GM21360 (cell line): ENCODE measurements around the gene RINL.
"Not testable (repeated sequence)": the region's sequence is repeated elsewhere in the genome, so short reads cannot be mapped to it uniquely, and the experiment has no call there.

ENCODE experiments used
- ATAC-seq: cut with Tn5 transposase; IDR thresholded peaks from one replicate; pipeline ENCODE4 v1.9.1; 2021; ENCODE audit warnings: mild to moderate bottlenecking, moderate library complexity; ENCODE audit not compliant: unreplicated experiment

Gene RINL

DNA sequence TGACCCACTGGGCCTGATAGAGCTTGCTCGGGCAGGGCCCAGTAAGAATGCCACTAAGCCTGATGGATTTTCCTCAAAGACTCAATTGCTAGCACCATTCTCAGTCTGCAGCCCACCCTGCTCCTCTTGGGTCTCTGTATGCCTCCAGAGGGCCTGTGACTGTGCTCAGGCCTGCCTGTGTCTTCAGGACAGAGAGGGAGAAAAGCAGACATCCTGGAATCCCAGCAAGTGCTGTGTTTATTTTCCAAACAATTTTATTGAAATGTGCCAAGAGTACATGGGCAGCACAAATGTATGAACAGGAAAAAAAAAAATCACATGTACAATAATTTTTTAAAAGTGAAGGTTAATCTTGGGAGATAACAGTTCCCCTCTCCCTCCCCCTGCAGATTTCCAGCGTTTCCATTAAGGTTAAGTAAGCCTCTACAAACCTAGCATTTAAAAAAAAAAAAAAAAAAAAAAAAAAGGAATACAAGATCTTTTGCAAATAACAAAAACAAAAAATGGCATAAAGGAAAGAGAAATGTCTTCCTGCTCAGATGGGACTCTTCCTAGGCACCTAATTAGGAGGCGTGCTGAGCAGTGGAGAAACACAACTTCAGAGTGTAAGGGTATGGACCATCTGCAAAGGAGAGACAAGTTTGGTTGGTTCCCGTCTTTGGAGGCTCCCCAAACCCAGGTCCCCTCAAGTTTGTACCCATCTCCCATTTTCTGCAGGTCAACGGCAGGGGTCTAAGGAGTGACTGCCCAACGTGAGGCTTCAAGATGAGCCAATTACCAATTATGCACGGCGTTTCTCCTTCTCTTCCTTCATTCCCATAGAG, 41.7 kb downstream of the RINL start:
- ATAC-seq = no peak

GRCh38 chr19:38834590-38834989, 43.5 kb downstream of the RINL start:
- ATAC-seq = no peak

DNA sequence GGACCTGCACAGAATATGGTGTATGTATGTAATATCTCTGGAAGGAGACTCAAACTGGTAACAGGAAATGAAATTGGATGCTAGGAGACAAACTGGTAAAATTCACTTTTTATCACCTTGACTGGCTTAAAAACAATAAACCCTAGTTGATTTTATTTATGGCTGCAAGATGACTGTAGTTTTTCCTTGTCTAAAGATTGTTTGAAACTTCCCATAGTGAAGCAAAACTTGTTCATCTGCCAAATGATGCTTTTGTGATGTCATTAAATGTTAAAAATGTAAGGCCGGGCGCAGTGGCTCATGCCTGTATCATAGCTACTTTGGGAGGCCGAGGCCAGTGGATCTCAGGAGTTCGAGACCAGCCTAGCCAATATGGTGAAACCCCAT, 44.0 kb downstream of the RINL start:
- ATAC-seq = no peak

DNA sequence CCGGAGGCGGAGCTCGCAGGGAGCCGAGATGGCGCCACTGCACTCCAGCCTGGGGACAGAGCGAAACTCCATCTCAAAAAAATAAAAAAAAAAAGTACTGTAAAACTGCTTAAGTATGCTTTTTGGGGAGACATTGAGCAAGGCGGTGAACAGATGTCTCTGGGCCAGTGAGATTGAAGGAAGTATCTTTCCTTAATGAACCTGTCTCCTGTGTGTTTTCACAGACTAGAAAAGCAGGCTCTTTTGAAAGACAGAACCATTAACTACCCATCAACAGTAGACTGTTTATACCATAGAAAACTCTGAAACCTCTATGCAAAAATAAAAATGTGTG, 45.0 kb downstream of the RINL start:
- ATAC-seq = no peak

- peak; percentile 34 for ATAC-seq
These were observed 46.9 kb downstream of the RINL start for GRCh38 chr19:38831142-38831605.

DNA sequence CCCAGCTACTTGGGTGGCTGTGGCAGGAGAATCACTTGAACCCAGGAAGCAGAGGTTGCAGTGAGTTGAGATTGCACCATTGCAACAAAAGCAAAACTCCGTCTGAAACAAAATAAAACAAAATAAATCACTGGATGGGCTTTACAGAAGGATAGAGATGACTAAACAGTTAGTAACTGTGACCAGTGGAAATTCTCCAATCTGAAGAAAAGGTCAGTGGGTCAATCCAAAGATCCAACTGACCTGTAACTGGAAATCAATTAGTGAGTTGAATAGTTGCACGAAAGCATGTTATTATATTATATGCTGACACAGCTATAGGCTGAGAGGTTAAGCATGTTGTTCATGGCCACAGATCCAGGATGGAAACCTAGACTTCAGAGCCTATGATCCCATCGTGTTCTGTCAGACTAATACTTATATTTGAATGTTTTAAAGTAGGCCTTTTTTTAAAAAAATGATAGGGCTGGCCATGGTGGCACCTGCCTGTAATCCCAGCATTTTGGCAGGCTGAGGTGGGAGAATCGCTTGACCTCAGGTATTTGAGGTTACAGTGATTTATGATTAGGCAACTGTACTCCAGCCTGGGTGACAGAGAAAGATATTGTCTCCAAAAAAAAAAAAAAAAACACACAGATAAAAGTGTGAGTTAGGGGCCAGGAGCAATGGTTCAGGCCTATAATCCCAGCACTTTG, 47.9 kb downstream of the RINL start:
- no peak for ATAC-seq

- ATAC-seq = not testable (repeated sequence)
These were observed 48.9 kb downstream of the RINL start for GRCh38 chr19:38829203-38829602.

DNA sequence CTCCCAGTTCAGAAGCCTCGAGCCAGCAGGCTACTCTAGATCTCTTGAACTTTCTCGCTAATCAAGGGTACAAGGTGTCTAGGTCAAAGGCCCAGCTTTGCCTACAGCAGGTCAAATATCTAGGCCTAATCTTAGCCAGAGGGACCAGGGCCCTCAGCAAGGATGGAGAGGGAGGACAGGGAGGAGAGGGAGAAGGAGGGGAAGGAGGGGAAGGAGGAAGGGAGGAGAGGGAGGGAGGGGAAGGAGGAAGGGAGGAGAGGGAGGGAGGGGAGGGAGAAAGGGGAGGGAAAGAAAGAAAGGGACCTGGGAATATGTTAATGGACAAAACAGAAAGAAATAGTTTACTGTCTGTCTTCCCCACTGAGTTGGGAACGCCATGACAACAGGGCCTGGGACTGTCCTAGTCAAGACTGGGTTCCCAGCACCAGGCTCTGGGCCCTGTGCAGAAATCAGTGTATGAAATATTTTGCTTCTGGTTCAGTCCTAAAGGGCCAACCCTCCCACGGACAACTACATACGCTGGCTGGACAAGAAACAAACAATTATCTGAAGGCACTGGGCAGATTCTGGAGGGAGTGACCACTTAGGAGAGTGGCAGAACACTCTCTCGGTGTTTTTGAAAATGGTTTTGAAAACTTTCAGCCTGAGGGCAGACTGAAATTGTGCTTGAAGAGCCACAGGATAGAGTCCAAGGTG, 51.1 kb downstream of the RINL start:
- ATAC-seq = no peak

DNA sequence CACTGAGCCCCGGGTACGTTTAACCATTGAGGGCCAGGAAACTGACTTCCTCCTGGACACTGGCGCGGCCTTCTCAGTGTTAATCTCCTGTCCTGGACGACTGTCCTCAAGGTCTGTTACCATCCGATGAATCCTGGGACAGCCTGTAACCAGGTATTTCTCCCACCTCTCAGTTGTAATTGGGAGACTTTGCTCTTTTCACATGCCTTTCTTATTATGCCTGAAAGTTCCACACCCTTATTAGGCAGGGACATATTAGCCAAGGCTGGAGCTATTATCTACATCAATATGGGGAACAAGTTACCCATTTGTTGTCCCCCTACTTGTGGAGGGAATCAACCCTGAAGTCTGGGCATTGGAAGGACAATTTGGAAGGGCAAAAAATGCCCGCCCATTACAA, 52.1 kb downstream of the RINL start:
- ATAC-seq = not testable (repeated sequence)

GRCh38 chr19:38821230-38821825, 56.7 kb downstream of the RINL start:
- ATAC-seq = not testable (repeated sequence)

- no peak for ATAC-seq
These were observed 58.7 kb downstream of the RINL start for GRCh38 chr19:38819231-38819920.
